GM12892 (cell line): Measurements from ENCODE around the gene BCL11A.

Experiments used
- POLR2A ChIP-seq: IDR thresholded peaks from 2 replicates; pipeline ENCODE4 v1.6.1; 2011; ENCODE audit warnings: low read depth, low read length, control low read depth
- POLR2AphosphoS5 ChIP-seq: IDR thresholded peaks from 2 replicates; pipeline ENCODE4 v1.6.1; 2011; ENCODE audit warnings: low read depth, low read length, control low read depth

- TF ChIP-seq POLR2A (no peak), POLR2AphosphoS5 (no peak)
These were observed 6.6 kb downstream of the BCL11A start for GRCh38 chr2:60546756-60547420.
